GM21825 (cell line): ENCODE data around the gene AOPEP.

Experiments used
- ATAC-seq: cut with Tn5 transposase; IDR thresholded peaks from one replicate; pipeline ENCODE4 v1.9.1; 2021; ENCODE audit warnings: mild to moderate bottlenecking, moderate library complexity; ENCODE audit not compliant: unreplicated experiment

The AOPEP gene, protein sequence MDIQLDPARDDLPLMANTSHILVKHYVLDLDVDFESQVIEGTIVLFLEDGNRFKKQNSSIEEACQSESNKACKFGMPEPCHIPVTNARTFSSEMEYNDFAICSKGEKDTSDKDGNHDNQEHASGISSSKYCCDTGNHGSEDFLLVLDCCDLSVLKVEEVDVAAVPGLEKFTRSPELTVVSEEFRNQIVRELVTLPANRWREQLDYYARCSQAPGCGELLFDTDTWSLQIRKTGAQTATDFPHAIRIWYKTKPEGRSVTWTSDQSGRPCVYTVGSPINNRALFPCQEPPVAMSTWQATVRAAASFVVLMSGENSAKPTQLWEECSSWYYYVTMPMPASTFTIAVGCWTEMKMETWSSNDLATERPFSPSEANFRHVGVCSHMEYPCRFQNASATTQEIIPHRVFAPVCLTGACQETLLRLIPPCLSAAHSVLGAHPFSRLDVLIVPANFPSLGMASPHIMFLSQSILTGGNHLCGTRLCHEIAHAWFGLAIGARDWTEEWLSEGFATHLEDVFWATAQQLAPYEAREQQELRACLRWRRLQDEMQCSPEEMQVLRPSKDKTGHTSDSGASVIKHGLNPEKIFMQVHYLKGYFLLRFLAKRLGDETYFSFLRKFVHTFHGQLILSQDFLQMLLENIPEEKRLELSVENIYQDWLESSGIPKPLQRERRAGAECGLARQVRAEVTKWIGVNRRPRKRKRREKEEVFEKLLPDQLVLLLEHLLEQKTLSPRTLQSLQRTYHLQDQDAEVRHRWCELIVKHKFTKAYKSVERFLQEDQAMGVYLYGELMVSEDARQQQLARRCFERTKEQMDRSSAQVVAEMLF

DNA sequence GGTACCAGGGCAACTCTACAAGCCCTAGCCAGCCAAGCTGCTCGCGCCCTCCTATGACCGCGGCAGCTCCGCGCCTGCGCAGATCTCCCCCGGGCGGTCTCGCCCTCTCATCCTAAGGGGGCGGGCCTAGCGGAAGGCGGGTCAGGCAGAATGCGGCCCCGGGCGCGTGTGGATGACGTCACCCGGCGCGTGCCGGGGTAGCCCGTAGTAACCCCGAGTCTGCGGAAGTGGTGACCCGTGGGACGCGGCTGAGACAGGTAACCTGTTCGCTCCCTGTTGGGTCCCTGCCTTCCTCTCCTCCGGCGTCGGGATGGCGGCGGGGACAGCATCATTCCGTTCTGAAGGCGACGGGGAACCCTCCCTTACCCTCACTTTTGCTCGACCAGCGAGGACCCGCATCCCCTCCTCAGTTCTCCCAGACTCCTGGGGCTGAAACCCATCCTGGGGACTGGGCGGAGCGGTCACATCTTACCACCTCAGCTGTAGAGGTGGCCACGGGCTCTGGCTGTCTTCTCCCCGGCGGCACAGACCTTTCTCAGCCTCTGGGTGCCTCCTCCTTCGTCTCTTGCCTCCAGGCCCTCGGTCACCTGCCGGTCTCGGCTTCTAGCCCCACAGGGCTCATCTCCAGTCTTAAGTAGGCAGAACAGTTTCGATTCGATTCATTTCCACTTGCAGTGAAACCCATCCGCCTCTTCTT, at the start of gene AOPEP:
TSS of gene AOPEP (plus strand) at position 205 of the 697 bp plus-strand sequence. CDS start 33,085 bp downstream, outside the sequence.
- peak; percentile 96 for ATAC-seq

DNA sequence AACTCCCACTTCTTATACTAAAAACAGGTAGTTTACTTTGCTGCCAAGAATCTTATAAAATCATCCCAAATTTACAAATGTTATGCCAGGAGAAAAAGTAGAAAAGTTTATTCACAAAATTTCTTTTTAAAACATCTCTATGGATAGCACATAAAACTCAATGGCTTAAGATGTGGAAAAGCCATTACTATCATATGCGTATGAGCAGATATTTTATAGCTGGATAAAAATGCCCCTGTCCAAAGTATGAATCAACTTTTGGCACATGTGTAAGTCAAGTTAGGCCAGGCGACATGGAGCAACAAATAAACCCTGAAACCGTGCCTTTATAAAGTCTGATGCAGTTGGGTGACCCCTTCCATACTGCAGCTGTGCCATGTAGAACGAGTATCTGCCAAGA, 48.6 kb upstream of the AOPEP start:
- ATAC-seq: no peak

DNA sequence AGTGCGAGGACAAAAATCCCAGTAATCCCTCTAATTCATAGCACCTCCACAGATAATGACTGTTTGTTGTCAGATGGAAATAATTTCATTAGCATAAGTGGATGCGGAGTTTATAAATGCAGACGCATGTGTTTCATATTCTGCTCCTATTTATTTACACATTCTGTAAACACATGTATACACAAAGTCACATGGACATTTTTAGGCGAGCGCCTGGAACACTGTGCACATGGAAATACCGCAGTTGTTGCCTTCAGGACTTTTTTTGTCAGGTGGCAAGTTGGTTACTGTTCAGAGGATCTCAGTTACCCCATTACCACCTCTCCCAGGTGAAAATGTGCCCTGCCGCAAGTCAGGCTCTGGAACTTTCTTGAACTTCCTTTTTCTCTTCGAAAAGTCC, 46.9 kb upstream of the AOPEP start:
- ATAC-seq: no peak

DNA sequence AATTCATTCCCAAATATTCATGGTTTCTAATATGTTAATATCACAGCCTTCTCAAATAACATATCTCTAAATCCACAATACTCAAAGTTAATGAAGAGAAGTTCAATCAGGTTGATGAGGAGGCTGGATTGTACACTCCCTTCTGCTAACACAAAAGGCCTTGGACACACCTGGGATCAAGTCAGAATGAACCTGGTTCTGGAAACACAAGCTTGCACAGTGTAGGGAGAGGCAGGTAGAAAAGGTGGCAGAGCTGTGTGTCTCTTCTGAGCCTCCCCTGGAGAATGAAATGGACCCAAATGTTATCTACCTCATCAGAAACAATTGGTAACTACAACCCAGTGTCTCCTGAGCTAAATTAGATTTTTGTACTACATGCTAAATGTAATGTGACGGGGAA, 46.5 kb upstream of the AOPEP start:
- no peak for ATAC-seq

DNA sequence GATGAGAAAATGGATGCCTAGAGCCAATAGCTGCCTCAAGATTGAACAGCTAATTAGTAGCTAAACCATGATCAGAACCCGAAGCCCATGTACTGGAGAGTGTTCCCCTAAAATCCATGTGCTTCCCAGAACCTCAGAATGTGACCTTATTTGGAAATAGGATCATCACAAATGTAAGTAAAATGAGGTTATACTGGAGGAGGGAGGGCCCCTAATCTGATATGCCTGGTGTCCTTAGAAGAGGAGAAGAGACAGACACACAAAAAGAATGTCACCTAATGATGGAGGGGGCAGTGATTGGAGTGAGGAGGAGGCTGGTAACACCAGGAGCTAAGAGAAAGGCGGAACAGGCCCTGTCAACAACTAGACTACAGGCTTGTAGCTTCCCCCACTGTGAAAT, 45.9 kb upstream of the AOPEP start:
- no peak for ATAC-seq

DNA sequence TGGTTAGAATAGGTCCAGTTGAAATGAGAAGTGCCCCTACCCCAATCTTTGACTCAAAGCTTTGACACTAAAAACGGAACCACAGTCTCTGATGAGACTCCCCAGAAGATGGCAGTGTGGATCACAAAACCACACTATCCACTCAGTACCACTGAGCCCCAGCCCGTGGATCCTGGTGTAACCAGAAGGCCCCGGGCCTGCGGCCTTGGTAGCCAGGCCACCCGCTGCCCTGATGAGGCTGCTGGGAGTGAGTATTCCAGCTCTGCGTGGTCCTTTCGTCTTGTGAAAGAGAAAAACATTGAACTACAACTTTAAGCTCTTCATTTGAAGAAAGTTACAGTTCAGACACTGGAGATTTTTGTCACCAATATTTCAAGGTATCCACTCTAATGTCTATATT, 45.0 kb upstream of the AOPEP start:
- ATAC-seq: no peak

DNA sequence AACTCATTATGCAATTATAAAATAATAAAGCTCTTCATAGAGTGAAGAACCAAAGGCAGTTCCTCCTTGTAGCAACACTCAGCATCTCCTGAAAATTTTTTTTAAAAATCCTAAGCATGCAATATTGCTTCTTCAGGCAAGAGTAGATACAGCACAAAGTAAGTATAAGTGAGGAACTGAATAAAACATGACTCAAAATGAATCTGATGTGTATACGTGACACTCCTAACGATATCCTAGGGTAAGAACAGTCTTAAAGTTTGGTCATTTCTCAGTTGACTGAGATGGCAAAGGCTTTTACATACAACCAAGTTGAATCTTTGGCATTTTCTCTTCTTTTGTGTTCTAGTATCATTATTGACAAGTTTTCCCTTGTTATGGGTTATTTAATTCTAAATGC, 41.1 kb upstream of the AOPEP start:
- no peak for ATAC-seq

DNA sequence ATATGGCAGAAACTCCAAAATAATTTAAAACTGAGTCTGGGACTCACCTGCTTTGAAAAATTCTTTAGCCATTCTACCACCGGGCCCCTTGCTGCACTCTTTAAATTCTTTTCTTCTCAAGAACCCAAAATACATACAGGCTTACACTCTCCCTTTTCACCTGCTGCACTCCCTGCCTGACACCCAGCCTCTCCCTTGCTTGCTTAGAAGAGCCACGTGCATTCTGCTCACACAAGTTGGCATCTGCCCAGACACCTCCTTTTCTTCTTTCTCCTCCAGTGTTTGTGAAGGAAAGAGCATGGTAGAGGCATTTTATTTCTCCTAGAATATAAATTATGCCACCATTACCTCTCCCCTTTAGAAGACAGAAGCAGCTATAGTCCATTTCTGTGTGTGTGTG, 39.0 kb upstream of the AOPEP start:
- ATAC-seq: no peak

DNA sequence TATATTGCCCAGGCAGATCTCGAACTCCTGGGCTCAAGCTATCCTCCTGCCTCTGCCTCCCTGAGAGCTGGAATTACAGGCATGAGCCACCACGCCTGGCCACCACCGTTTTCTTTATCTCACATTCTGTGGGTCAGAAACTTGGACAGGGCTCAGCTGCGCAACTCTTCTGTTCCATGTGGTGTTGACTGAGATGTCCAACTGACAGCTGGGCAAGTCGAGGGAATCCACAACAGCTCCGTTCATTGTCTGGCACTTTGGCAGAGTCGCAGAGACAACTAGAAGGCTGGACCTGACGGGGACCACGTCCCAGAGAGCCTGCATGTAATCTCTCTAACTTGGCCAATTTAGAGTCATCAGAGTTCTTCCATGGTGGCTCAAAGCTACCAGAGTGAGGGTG, 36.2 kb upstream of the AOPEP start:
- no peak for ATAC-seq

DNA sequence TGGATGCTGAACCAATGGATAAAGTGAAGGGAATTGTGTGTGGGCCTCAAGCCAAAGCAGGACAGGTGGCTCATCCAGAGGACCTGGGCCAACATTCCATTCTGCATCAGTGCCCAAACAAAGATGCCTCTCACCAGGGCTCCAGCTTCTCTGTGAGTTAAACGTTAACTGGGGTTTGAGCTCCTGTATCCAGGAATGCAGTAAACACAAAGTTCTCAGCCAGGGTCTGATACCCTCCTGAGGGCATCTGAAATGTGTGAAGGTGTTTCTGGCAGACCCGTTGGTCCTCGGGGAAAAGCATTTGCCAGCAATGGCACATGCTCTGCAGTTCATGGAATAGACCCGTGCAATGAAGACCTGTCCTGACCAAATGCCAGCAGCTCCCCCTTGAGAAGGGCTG, 33.9 kb upstream of the AOPEP start:
- no peak for ATAC-seq

DNA sequence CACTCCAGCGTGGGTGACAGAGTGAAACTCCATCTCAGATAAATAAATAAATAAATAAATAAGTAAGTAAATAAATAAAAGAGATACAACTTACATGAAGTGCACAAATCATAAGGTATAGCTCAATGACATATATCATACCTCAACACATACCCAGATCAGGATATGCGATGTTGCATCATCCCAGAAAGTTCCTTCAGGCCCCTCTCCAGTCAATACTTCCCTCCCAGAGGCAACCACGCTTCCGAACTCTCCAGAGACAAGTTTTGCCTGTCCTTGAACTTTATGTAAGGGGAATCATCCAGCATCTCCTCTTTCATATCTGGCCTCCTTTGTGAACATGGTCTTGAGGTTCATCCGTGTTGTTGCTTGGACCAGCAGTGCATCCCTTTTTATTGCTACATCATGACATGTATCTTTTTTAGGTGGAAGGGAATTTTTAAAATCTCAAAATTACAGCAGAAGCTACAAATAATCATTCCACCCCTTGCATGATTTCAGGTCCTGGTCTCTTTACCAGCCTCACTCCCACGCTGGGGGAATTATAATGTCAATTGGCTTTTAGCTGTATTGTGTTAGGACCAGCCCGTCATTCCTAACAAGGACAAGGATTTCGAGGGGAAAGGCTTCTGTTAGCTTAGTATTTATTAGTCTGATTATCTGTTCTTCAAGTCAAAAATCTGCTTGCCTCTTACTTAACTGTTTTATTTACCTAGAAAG, 32.9 kb upstream of the AOPEP start:
- no peak for ATAC-seq

DNA sequence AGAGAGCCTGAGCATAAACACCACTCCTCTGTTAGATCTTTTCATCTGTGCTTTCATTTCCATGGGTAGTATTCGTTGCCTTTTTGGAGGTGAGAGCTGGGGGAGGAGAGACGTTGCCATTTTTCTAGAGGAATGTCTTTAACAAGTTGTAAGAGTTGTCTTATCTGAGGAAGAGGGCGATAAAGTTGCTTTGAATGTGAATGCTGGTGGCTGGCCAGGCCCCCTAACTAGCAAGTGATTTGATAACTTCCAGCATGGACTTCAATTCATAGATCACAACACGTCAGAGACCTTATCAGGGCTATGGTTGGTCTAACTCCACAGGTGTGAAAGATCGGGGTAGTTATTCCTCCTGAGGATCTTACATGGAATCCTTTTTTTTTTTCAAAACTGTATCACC, 30.0 kb upstream of the AOPEP start:
- no peak for ATAC-seq

DNA sequence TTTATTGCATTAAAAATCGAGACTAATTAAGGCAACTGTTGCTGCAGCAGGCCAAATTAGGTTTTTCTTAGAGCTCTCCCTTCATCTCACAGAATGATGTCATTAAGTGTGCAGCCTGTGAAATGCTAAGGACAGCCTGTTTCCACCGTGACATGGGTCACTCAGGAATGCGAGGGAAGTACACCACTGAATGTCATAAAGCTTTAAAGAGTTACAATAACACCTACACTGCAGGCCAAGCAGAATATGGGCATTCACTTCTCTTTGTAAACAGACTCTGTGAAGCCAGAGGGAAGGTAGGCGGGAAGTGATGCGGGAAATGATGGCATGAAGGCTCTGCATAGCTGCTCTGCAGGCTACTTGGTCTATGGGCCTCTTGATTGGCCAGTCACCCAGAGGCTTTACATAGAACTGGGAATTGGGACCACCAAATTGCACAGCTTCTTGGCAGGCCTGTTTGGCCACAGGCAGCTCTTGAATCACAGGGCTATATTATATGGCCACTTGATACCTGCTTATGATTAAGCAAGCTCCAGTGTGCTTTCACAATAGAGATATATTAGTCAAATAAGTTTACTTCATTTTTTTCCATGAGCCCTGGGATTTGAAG, 28.4 kb upstream of the AOPEP start:
- no peak for ATAC-seq

DNA sequence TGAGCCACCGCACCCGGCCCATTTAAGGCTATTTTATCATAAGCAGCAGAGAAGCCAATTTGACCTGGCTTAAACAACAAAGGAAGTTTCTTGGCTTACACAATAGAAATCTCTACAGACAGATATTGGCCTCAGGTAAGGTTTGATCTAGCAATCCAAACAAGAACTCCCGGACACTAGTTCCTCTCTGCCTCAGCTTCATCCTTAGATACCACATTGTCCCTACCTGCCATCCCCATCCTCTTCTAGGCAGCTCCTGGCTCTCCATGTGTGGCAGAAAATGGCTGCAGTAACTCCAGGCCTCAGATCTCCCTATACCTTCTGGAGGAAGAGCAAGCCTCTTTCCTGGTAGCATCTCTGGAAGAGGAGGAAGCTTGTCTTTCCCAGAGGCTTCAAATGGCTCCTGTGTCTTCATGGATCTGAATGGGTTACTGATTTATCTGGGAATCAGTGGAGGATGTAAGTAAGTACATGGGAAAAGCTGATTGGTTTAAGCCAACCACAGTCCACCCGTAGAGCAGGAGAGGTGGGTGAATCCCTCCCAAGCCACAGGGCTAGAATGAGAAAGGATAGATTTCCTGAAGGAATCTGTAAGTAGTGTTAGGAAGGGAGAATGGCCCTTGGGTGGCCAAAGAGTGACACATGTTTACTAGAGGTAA, 26.7 kb upstream of the AOPEP start:
- no peak for ATAC-seq

DNA sequence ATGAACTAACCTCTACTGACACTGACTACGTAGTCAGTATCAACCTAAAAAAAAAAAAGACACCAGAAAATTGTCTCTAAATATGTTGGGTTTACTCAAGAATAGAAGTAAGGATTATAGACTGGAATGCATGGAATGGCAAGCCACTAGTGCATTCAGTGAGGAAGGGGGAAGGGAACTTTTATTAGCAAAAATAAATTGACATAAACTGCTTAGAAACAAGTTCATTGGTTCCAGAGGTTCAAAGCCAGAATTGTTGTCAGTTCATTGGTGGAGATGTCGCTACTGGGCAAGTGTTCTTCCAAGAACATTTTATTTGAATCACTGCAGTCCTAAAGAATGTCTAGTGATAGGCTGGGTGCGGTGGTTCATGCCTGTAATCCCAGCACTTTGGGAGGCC, 26.1 kb upstream of the AOPEP start:
- ATAC-seq: no peak

DNA sequence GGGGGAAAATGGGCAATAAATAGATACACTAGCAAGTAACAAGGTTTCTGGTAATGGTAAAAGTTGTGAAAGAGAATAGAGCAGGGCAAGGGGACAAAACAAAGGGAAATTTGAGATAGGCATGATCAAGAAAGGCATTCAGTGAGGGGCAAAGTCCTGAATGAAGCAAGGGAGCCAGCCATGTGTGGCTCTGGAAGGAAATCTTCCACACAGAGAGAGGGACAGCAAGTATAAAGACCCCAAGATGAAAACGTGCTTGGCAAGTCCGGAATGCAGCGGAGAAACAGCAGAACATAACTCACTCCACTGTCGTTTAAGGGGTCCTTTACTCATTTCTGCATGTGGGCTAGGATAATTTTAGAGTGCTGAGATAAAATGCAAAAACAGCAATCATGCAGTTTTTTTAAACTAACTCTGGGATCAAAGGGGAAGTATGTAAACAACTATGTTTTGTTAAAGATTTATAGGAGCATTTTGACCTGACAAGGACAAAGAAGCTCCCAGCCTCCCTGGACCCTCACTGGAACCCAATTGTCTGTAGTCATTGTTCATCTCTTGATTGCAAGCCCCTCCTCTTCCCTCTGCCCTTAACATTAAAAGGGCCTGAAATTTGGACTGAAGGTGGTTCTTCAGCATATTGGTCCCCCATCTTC, 22.9 kb upstream of the AOPEP start:
- no peak for ATAC-seq

DNA sequence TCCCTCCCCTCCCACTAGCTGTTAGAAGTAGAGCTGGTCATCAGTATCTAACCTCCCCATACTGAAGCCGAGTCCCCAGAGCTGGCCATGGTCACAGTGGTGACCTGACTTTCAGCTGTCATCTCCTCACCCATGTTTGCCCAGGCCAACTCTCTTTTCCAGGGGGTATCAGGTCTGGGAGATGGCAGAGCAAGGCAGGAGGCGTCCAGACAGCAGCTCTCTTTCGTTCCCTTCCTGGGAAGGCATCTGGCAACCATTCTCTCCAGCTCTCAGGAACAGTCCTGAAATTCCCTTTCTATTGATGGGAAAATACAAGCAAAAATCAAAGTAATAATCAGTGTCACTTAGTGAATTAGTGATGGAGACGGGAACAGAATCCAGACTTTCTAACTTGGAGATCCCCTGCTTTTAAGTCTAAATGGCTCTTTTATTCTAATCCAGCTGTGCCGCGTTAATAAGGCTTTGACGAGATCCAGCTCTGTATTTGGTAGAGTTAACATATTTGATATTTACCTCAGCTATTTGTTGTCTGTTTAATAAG, 21.3 kb upstream of the AOPEP start:
- ATAC-seq: no peak

DNA sequence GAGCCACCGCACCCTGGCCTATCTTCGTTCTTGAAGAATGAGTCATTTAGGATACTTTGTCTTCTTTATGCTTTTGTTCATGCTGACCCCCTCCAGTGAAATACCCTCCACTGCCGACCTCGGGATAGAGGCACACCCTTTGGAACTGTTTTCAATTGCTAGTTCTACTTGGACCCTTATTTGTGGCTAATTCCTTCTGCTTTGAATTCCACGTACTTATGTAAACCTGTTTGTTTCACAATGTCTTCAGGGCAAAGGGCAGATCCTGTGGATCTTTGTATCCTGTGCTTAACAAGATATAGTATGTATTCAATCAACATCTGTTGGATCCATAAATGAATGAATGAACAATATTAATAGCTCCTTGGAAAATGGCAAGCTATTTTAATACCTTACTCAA, 19.6 kb upstream of the AOPEP start:
- no peak for ATAC-seq
